ENCODE results near the gene TCF7L1.

DNA sequence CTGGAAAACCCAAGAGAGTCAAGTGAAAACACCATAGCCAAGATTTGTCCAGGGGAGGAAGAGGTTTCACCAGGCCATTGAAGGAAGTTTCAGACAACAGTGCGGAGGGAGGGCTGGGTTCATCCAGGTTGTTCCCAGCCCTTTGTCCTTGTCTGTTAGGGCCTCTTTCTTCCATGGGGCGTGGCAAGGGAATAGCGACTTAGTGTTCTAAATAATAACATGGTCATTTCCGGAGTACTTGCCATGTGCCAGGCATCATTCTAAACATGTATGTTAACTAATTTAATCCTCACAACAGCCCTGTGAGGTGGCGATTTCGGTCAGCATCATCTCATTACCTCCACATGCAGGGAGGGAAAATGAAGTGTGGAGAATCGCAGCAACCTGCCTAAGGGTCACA, 77.3 kb downstream of the TCF7L1 start:
- TF ChIP-seq ZNF274 (IDR thresholded peaks at IDR 0.05; ENCODE audit: low read depth, low read length) (no peak), YY1 (IDR thresholded peaks at IDR 0.05; ENCODE audit: insufficient read depth, insufficient read length) (no peak)

Measured in NT2/D1 (cell line).